Stomach smooth muscle (tissue), 2 donors: ENCODE results near the gene ACTMAP.

Source experiments
- H3K27ac ChIP-seq: one replicate; pipeline ENCODE4 v1.7.0; 2013; ENCODE audit warnings: mild to moderate bottlenecking, low read length, inconsistent platforms
- H3K27me3 ChIP-seq, 2 donors: one replicate each; pipeline ENCODE4 v1.7.0; 2013; ENCODE audit warnings: low read length in 2 of 2; ENCODE audit not compliant: insufficient read depth in 2 of 2, control insufficient read depth in 1 of 2
- H3K36me3 ChIP-seq, 2 donors: one replicate each; pipeline ENCODE4 v1.7.0; 2013; ENCODE audit warnings: low read length in 2 of 2; ENCODE audit not compliant: control insufficient read depth in 2 of 2, insufficient read depth in 2 of 2
- H3K4me1 ChIP-seq: one replicate; pipeline ENCODE4 v1.7.0; 2013; ENCODE audit warnings: low read length; ENCODE audit not compliant: control insufficient read depth, insufficient read depth
- H3K4me3 ChIP-seq, 2 donors: one replicate each; pipeline ENCODE4 v1.7.0; 2013; ENCODE audit warnings: low read length in 2 of 2
- H3K9ac ChIP-seq, 2 donors: one replicate each; pipeline ENCODE4 v1.7.0; 2013; ENCODE audit warnings: low read length in 2 of 2, mild to moderate bottlenecking in 1 of 2
- H3K9me3 ChIP-seq, 2 donors: one replicate each; pipeline ENCODE4 v1.7.0; 2013; ENCODE audit warnings: low read length in 2 of 2; ENCODE audit not compliant: control insufficient read depth in 2 of 2
- donor health status: healthy.
- donor health status: Pancreatic carcinoma.

Gene ACTMAP

DNA sequence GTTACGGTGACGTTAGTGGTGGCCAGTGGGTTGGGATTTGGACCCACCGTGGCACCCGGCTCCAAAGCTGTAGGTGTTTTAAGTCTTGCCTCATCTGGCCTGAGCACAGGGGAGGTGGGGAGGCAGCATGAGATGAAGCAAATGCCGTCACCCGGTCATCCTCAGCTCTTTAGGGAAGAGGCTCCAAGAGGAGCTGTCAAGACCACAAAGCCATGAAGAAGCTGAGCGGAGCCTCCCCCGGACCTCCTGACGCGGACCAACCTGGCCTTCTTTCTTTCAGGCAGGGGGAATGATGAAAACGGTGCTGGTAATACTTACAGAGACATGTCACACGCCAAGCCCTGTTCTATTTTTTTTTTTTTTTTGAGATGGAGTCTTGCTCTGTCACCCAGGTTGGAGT is 7.4 kb downstream of the ACTMAP start:
- no peak overlapping the region for H3K4me3 ChIP-seq
- no peak overlapping the region for H3K9ac ChIP-seq
- no peaks in the 10 kb centered on the region for H3K9me3 ChIP-seq
- peaks cover 15% of the 10 kb centered on the region for H3K4me1 ChIP-seq
- H3K36me3 ChIP-seq, result peaks cover 2 to 18% of the 10 kb centered on the region in 2 donors
- no peak overlapping the region for H3K27ac ChIP-seq
- H3K27me3 ChIP-seq, result no peaks in the 10 kb centered on the region

DNA sequence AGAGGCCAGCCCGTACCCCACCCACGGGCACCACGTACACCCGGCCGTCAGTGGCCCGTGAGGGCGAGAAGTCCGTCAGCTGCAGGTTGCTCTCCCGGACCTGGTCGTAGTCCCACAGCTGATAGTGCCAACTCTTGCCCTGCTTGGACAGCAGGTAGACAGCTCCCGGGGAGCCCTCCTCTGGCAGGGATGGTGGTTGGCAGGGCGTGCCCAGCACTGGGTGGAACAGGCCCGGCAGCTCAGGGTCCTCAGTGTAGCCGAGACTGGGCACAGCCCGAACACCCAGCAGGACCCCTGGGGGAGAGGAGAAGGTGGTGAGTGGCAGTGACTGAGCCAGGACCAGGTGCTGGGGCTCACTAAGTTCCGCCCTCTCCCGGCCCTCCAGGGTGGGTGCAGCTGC is 7.8 kb downstream of the ACTMAP start:
- Histone ChIP-seq H3K9me3 (no peaks in the 10 kb centered on the region), H3K36me3 (peaks cover 4 to 20% of the 10 kb centered on the region in 2 donors), H3K27me3 (no peaks in the 10 kb centered on the region), H3K27ac (peak overlapping the region; percentile 37), H3K4me3 (no peak overlapping the region), H3K9ac (no peak overlapping the region), H3K4me1 (peaks cover 15% of the 10 kb centered on the region)

GRCh38 chr19:40741527-40742390 is 8.5 kb downstream of the ACTMAP start:
- peak overlapping the region; percentile 37 for H3K27ac ChIP-seq

GRCh38 chr19:40740747-40741146 is 9.5 kb downstream of the ACTMAP start:
- Histone ChIP-seq H3K9me3 (no peaks in the 10 kb centered on the region), H3K27me3 (no peaks in the 10 kb centered on the region), H3K36me3 (peaks cover 12 to 32% of the 10 kb centered on the region in 2 donors), H3K27ac (peak overlapping the region; percentile 64), H3K4me3 (peak overlapping the region in 1 of 2 donors; percentile 29), H3K9ac (no peak overlapping the region), H3K4me1 (peaks cover 15% of the 10 kb centered on the region)

More at GRCh38 chr19:40741527-40742390, 8.5 kb downstream of the ACTMAP start:
- Histone ChIP-seq H3K4me3 (no peak overlapping the region), H3K4me1 (peaks cover 15% of the 10 kb centered on the region), H3K9ac (no peak overlapping the region), H3K9me3 (no peaks in the 10 kb centered on the region), H3K36me3 (peaks cover 11 to 27% of the 10 kb centered on the region in 2 donors), H3K27me3 (no peaks in the 10 kb centered on the region)

DNA sequence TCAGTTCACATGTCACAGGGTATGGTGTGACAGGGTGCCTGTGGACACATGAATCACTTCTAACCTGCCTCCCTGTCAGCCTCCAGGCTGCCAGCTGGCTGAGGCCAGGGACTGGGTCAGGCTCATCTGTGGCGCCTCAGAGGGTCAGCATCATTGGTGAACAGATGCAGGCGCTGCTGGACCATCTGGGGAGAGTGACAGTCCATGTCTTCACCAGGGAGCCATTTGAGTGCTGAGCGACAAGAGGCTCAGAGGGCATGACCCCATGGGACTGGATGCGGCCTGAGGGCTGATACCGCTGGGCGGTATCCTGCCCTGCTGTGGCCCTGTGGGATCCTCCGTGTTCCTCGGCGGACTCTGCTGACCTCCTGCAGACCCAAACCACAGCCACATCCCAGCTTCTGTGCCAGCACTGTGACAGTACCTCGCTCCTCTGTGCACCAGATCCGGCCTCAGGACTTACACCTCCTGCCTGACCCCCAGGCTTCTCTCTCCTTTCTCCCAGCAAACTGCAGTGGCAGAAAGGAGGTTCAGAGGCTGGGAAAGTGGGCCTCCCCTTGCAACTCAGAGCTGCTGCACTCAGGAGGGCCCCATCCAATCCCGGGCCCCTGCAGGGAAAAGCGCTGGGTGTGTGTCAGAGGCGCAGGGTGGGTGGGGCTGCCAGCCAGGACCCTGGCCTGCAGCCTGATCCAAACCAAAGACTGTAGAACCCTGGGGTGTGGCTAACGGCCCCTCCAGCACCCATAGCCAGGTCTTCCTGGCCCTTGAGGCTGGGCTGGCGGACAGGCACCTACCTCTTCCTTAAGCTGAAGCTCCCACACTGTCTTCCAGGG is 10.2 kb downstream of the ACTMAP start:
- Histone ChIP-seq H3K9ac (no peak overlapping the region), H3K4me1 (peaks cover 15% of the 10 kb centered on the region), H3K9me3 (no peaks in the 10 kb centered on the region), H3K27me3 (no peaks in the 10 kb centered on the region), H3K4me3 (peak overlapping the region in 1 of 2 donors; percentile 40), H3K27ac (peak overlapping the region; percentile 64), H3K36me3 (peaks cover 19 to 36% of the 10 kb centered on the region in 2 donors)

GRCh38 chr19:40739030-40739839 is 11.0 kb downstream of the ACTMAP start:
- no peaks in the 10 kb centered on the region for H3K27me3 ChIP-seq
- no peak overlapping the region for H3K9ac ChIP-seq
- no peaks in the 10 kb centered on the region for H3K9me3 ChIP-seq
- peaks cover 25 to 39% of the 10 kb centered on the region in 2 donors for H3K36me3 ChIP-seq
- peaks cover 13% of the 10 kb centered on the region for H3K4me1 ChIP-seq
- H3K4me3 ChIP-seq, result no peak overlapping the region
- H3K27ac ChIP-seq, result no peak overlapping the region

GRCh38 chr19:40737102-40737644 is 13.1 kb downstream of the ACTMAP start:
- Histone ChIP-seq H3K27me3 (no peaks in the 10 kb centered on the region), H3K9me3 (no peaks in the 10 kb centered on the region), H3K4me3 (no peak overlapping the region), H3K36me3 (peaks cover 42 to 55% of the 10 kb centered on the region in 2 donors), H3K9ac (no peak overlapping the region), H3K27ac (no peak overlapping the region), H3K4me1 (peaks cover 13% of the 10 kb centered on the region)

DNA sequence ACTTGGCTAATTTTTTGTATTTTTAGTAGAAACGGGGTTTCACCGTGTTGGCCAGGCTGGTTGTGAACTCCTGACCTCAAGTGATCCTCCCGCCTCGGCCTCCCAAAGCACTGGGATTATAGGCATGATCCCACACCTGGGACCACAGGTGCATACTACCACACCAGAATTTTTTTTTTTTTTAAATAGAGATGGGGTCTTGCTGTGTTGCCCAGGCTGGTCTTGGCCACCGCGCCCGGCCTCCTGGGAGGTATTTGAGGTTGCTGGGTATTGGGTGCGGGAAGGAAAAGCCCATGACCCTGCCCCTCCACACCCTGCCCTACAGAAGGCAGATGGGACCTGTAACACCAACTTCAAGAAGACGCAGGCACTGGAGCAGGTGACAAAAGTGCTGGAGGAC is 13.6 kb downstream of the ACTMAP start:
- no peak overlapping the region for H3K4me3 ChIP-seq
- H3K4me1 ChIP-seq, result peaks cover 13% of the 10 kb centered on the region
- H3K9me3 ChIP-seq, result no peaks in the 10 kb centered on the region
- no peak overlapping the region for H3K9ac ChIP-seq
- no peaks in the 10 kb centered on the region for H3K27me3 ChIP-seq
- peaks cover 42 to 56% of the 10 kb centered on the region in 2 donors for H3K36me3 ChIP-seq
- no peak overlapping the region for H3K27ac ChIP-seq

DNA sequence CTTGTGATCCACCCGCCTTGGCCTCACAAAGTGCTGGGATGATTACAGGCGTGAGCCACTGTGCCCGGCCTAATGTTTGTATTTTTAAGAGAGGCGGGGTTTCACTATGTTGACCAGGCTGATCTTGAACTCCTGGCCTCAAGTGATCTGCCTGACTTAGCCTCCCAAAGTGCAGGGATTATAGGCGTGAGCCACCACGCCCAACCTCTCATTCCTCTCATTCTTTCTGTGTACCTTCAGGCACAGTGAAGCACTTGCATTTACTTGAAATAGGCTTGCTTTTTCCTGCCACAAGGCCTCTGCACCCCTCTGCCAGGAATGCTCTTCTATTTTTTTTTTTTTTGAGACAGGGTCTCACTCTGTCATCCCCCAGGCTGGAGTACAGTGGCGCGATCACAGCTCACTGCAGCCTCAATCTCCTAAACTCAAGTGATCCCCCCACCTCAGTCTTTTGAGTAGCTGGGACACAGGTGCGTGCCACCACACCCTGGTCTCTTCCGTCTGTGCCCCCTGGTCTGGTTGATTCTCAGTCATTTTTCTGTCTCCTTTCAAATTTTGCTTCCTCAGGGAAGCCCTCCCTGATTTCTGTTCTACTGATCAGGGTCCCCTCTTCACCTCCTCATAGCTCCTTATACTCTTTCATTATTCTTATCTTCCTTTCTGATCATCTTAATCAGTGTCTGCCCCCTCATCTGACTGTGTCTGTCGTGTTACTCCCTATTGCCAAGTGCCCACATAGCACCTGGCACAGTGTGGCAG is 15.1 kb downstream of the ACTMAP start:
- peaks cover 52 to 68% of the 10 kb centered on the region in 2 donors for H3K36me3 ChIP-seq

More for the DNA sequence above, 15.1 kb downstream of the ACTMAP start:
- no peak overlapping the region for H3K4me3 ChIP-seq
- no peaks in the 10 kb centered on the region for H3K9me3 ChIP-seq
- no peaks in the 10 kb centered on the region for H3K27me3 ChIP-seq
- H3K27ac ChIP-seq, result no peak overlapping the region
- no peak overlapping the region for H3K9ac ChIP-seq
- peaks cover 5% of the 10 kb centered on the region for H3K4me1 ChIP-seq
